BE2C (cell line): ENCODE results near the gene TFB1M.

ENCODE experiments used
- DNase-seq: peaks from one replicate; pipeline ENCODE4 v3.0.0-alpha.2; 2020
- H3K27me3 ChIP-seq: fragments of 250-450 bp; sonication (Bioruptor Pico); 2 replicates; pipeline ENCODE4 v1.5.1; 2020; ENCODE audit warnings: mild to moderate bottlenecking
- H3K36me3 ChIP-seq: fragments of 250-450 bp; sonication (Bioruptor Pico); 2 replicates; pipeline ENCODE4 v1.5.1; 2020; ENCODE audit warnings: mild to moderate bottlenecking
- H3K4me1 ChIP-seq: fragments of 250-450 bp; sonication (Bioruptor Pico); 2 replicates; pipeline ENCODE4 v1.5.1; 2020
- H3K4me3 ChIP-seq: 2 replicates; pipeline ENCODE4 v1.5.1; 2011; ENCODE audit warnings: low read depth, low read length
- H3K9me3 ChIP-seq: fragments of 250-450 bp; sonication (Bioruptor Pico); 2 replicates; pipeline ENCODE4 v1.5.1; 2020
- CTCF ChIP-seq: IDR thresholded peaks from 2 replicates; pipeline ENCODE4 v1.5.1; 2012; ENCODE audit warnings: mild to moderate bottlenecking, low read depth, low read length

The TFB1M gene

GRCh38 chr6:155262655-155263054 is 51.6 kb downstream of the TFB1M start:
- Histone ChIP-seq H3K27me3 (no peaks in the 10 kb centered on the region), H3K4me3 (no peak overlapping the region), H3K4me1 (peaks cover 10% of the 10 kb centered on the region), H3K36me3 (peaks cover 28% of the 10 kb centered on the region), H3K9me3 (no peaks in the 10 kb centered on the region)
- no peak for DNase-seq
- TF ChIP-seq CTCF = no peak

GRCh38 chr6:155261111-155261900 is 53.0 kb downstream of the TFB1M start:
- peaks cover 10% of the 10 kb centered on the region for H3K4me1 ChIP-seq

GRCh38 chr6:155260686-155261085 is 53.6 kb downstream of the TFB1M start:
- Histone ChIP-seq H3K4me1 (peaks cover 10% of the 10 kb centered on the region), H3K36me3 (peaks cover 28% of the 10 kb centered on the region), H3K9me3 (no peaks in the 10 kb centered on the region), H3K27me3 (no peaks in the 10 kb centered on the region), H3K4me3 (no peak overlapping the region)
- TF ChIP-seq CTCF = no peak
- DNase-seq = no peak

More at GRCh38 chr6:155261111-155261900, 53.0 kb downstream of the TFB1M start:
- H3K9me3 ChIP-seq = no peaks in the 10 kb centered on the region
- no peaks in the 10 kb centered on the region for H3K27me3 ChIP-seq
- H3K4me3 ChIP-seq = no peak overlapping the region
- no peak for DNase-seq
- no peak for TF ChIP-seq CTCF
- H3K36me3 ChIP-seq = peaks cover 26% of the 10 kb centered on the region

- Histone ChIP-seq H3K36me3 (peaks cover 35% of the 10 kb centered on the region), H3K9me3 (no peaks in the 10 kb centered on the region), H3K4me1 (peaks cover 10% of the 10 kb centered on the region), H3K27me3 (no peaks in the 10 kb centered on the region), H3K4me3 (no peak overlapping the region)
- DNase-seq = no peak
- TF ChIP-seq CTCF = no peak
Observed at GRCh38 chr6:155259897-155260296, 54.4 kb downstream of the TFB1M start.

GRCh38 chr6:155259204-155259603 is 55.1 kb downstream of the TFB1M start:
- Histone ChIP-seq H3K9me3 (no peaks in the 10 kb centered on the region), H3K36me3 (peaks cover 38% of the 10 kb centered on the region), H3K27me3 (no peaks in the 10 kb centered on the region), H3K4me1 (peaks cover 10% of the 10 kb centered on the region), H3K4me3 (no peak overlapping the region)
- no peak for DNase-seq
- no peak for TF ChIP-seq CTCF

- Histone ChIP-seq H3K36me3 (peaks cover 40% of the 10 kb centered on the region), H3K4me3 (no peak overlapping the region), H3K27me3 (no peaks in the 10 kb centered on the region), H3K4me1 (peaks cover 5% of the 10 kb centered on the region), H3K9me3 (no peaks in the 10 kb centered on the region)
- no peak for TF ChIP-seq CTCF
- no peak for DNase-seq
Observed at GRCh38 chr6:155257796-155258195, 56.5 kb downstream of the TFB1M start.
